Stimulated activated CD4-positive, alpha-beta T cell treated with anti-CD3 and anti-CD28 coated beads, Interleukin-4, amount 100 ng/mL, for 24 hours (primary cell): ENCODE results near the gene HOXA10.

ENCODE experiments used
- DNase-seq: peaks from one replicate; pipeline ENCODE4 v3.0.0-alpha.2; 2020

HOXA10 gene

GRCh38 chr7:27143023-27143949 is 30.8 kb downstream of the HOXA10 start, which contains the start of gene HOXA5:
HOXA5 (minus strand) TSS chr7:27143681; CDS start chr7:27143607, 74 bp downstream.
- DNase-seq, result no peak

GRCh38 chr7:27142580-27143022 is 31.5 kb downstream of the HOXA10 start:
- DNase-seq, result no peak

- DNase-seq, result no peak
Measured at GRCh38 chr7:27141923-27142579, 32.1 kb downstream of the HOXA10 start.

- no peak for DNase-seq
Measured at GRCh38 chr7:27141137-27141922, 32.8 kb downstream of the HOXA10 start.

- no peak for DNase-seq
Measured at GRCh38 chr7:27140126-27140857, 33.8 kb downstream of the HOXA10 start.

GRCh38 chr7:27139334-27140125 is 34.6 kb downstream of the HOXA10 start:
- no peak for DNase-seq

GRCh38 chr7:27138985-27139333 is 35.2 kb downstream of the HOXA10 start:
- no peak for DNase-seq

- no peak for DNase-seq
Measured at GRCh38 chr7:27138472-27138871, 35.6 kb downstream of the HOXA10 start.

GRCh38 chr7:27137640-27138315 is 36.3 kb downstream of the HOXA10 start:
- DNase-seq, result no peak

GRCh38 chr7:27134392-27134791 is 39.7 kb downstream of the HOXA10 start:
- DNase-seq, result no peak

- no peak for DNase-seq
Measured at GRCh38 chr7:27133409-27134231, 40.5 kb downstream of the HOXA10 start.

GRCh38 chr7:27132978-27133377 is 41.1 kb downstream of the HOXA10 start:
- no peak for DNase-seq

GRCh38 chr7:27132214-27132613 is 41.9 kb downstream of the HOXA10 start:
- no peak for DNase-seq

- no peak for DNase-seq
Measured at GRCh38 chr7:27131390-27131819, 42.7 kb downstream of the HOXA10 start.

GRCh38 chr7:27130540-27131389 is 43.4 kb downstream of the HOXA10 start, which contains the start of gene HOXA4:
HOXA4 (minus strand) TSS chr7:27130757; CDS start chr7:27130733, 24 bp downstream.
- DNase-seq, result peak; percentile 79

- no peak for DNase-seq
Measured at GRCh38 chr7:27129729-27130539, 44.2 kb downstream of the HOXA10 start.

- no peak for DNase-seq
Measured at GRCh38 chr7:27128776-27129728, 45.1 kb downstream of the HOXA10 start.
